ENCODE results near the gene FIBCD1.

GRCh38 chr9:130986356-130986965 lies 47.4 kb upstream of the FIBCD1 start:
- no peak for TF ChIP-seq EZH2 (IDR thresholded peaks at IDR 0.05; ENCODE audit: borderline replicate concordance, low read length)
- TF ChIP-seq CTCF (IDR thresholded peaks at IDR 0.05; ENCODE audit: low read length) = no peak
